ENCODE measurements around the gene CMTM2.

CMTM2 gene

GRCh38 chr16:66637806-66638205, 58.5 kb downstream of the CMTM2 start:
- DNase-seq: no peak
